ENCODE results near the gene RAET1L.
"Not testable (repeated sequence)": the region's sequence is repeated elsewhere in the genome, so short reads cannot be mapped to it uniquely, and the experiment has no call there.

Gene RAET1L

GRCh38 chr6:150018846-150019580 lies 6.3 kb downstream of the RAET1L start:
- DNase-seq (ENCODE audit: low read depth, low spot score): no peak
- H3K27ac ChIP-seq: no peak overlapping the region

- DNase-seq (ENCODE audit: low read depth, low spot score); H3K27ac ChIP-seq: not testable (repeated sequence)
Observed at GRCh38 chr6:150017186-150017521, 8.2 kb downstream of the RAET1L start.

GRCh38 chr6:150016324-150017185 lies 8.8 kb downstream of the RAET1L start:
- no peak for DNase-seq (ENCODE audit: low read depth, low spot score)
- H3K27ac ChIP-seq: no peak overlapping the region

- not testable (repeated sequence) for H3K27ac ChIP-seq; DNase-seq (ENCODE audit: low read depth, low spot score)
Observed at GRCh38 chr6:150015281-150016001, 9.9 kb downstream of the RAET1L start.

- DNase-seq (ENCODE audit: low read depth, low spot score); H3K27ac ChIP-seq: not testable (repeated sequence)
Observed at GRCh38 chr6:150014623-150015280, 10.6 kb downstream of the RAET1L start.

GRCh38 chr6:150013785-150014622 lies 11.3 kb downstream of the RAET1L start:
- H3K27ac ChIP-seq; DNase-seq (ENCODE audit: low read depth, low spot score): not testable (repeated sequence)

GRCh38 chr6:150012846-150013784 lies 12.2 kb downstream of the RAET1L start:
- not testable (repeated sequence) for DNase-seq (ENCODE audit: low read depth, low spot score); H3K27ac ChIP-seq

GRCh38 chr6:150008588-150008987 lies 16.7 kb downstream of the RAET1L start:
- H3K27ac ChIP-seq: no peak overlapping the region
- DNase-seq (ENCODE audit: low read depth, low spot score): no peak

- no peak for DNase-seq (ENCODE audit: low read depth, low spot score)
- H3K27ac ChIP-seq: no peak overlapping the region
Observed at GRCh38 chr6:150006961-150007464, 18.3 kb downstream of the RAET1L start.

- no peak for DNase-seq (ENCODE audit: low read depth, low spot score)
- no peak overlapping the region for H3K27ac ChIP-seq
Observed at GRCh38 chr6:150005761-150006651, 19.3 kb downstream of the RAET1L start.

GRCh38 chr6:150004783-150005717 lies 20.3 kb downstream of the RAET1L start:
- DNase-seq (ENCODE audit: low read depth, low spot score): peak; percentile 40
- H3K27ac ChIP-seq: peak overlapping the region; percentile 19

- no peak overlapping the region for H3K27ac ChIP-seq
- no peak for DNase-seq (ENCODE audit: low read depth, low spot score)
Observed at GRCh38 chr6:150004101-150004782, 21.1 kb downstream of the RAET1L start.

GRCh38 chr6:150003599-150003998 lies 21.7 kb downstream of the RAET1L start:
- not testable (repeated sequence) for H3K27ac ChIP-seq; DNase-seq (ENCODE audit: low read depth, low spot score)

GRCh38 chr6:150002710-150003109 lies 22.6 kb downstream of the RAET1L start:
- no peak for DNase-seq (ENCODE audit: low read depth, low spot score)
- no peak overlapping the region for H3K27ac ChIP-seq

- DNase-seq (ENCODE audit: low read depth, low spot score): no peak
- H3K27ac ChIP-seq: no peak overlapping the region
Observed at GRCh38 chr6:150001295-150002008, 23.9 kb downstream of the RAET1L start.

Data from epithelial cell of prostate (primary cell).